Measurements from ENCODE around the gene FAM170B.
A peak's percentile ranks its signal among the peaks of the same experiment; 100 is the strongest.

FAM170B gene

GRCh38 chr10:49089152-49089551, 44.7 kb downstream of the FAM170B start:
- ATAC-seq, result no peak
- no peak for TF ChIP-seq GLIS3 (CRISPR knock-in tag; IDR thresholded peaks at IDR 0.05)
- TF ChIP-seq RARB (CRISPR knock-in tag; IDR thresholded peaks at IDR 0.05), result no peak
- no peak for TF ChIP-seq SNAI2 (CRISPR knock-in tag; IDR thresholded peaks at IDR 0.05)
- no peak for TF ChIP-seq CREB5 (CRISPR knock-in tag; IDR thresholded peaks at IDR 0.05; ENCODE audit: low read depth)
- TF ChIP-seq CSDC2 (CRISPR knock-in tag; IDR thresholded peaks at IDR 0.05), result no peak
- TF ChIP-seq CSRNP3 (CRISPR knock-in tag; IDR thresholded peaks at IDR 0.05), result no peak
- no peak for TF ChIP-seq POU6F1 (CRISPR knock-in tag; IDR thresholded peaks at IDR 0.05; ENCODE audit: borderline replicate concordance, low read depth)
- TF ChIP-seq ARNTL (CRISPR knock-in tag; IDR thresholded peaks at IDR 0.05; ENCODE audit: borderline replicate concordance, low read depth), result no peak
- no peak for TF ChIP-seq ZC3H10 (CRISPR knock-in tag; IDR thresholded peaks at IDR 0.05)
- no peak for TF ChIP-seq ISL1 (CRISPR knock-in tag; IDR thresholded peaks at IDR 0.05)
- TF ChIP-seq PPARA (CRISPR knock-in tag; IDR thresholded peaks at IDR 0.05; ENCODE audit: borderline replicate concordance), result no peak
- TF ChIP-seq TCF4 (CRISPR knock-in tag; IDR thresholded peaks at IDR 0.05; ENCODE audit: borderline replicate concordance), result no peak
- TF ChIP-seq ZNF8 (CRISPR knock-in tag; IDR thresholded peaks at IDR 0.05), result no peak
- no peak for TF ChIP-seq ZNF70 (CRISPR knock-in tag; IDR thresholded peaks at IDR 0.05)
- TF ChIP-seq TOX (CRISPR knock-in tag; IDR thresholded peaks at IDR 0.05; ENCODE audit: borderline replicate concordance), result no peak
- TF ChIP-seq TSHZ2 (CRISPR knock-in tag; IDR thresholded peaks at IDR 0.05), result no peak
- TF ChIP-seq ZFP30 (CRISPR knock-in tag; IDR thresholded peaks at IDR 0.05), result no peak
- TF ChIP-seq OSR1 (CRISPR knock-in tag; IDR thresholded peaks at IDR 0.05), result no peak

GRCh38 chr10:49086889-49087288, 46.9 kb downstream of the FAM170B start:
- no peak for TF ChIP-seq POU6F1 (CRISPR knock-in tag; IDR thresholded peaks at IDR 0.05; ENCODE audit: borderline replicate concordance, low read depth)
- no peak for TF ChIP-seq ZC3H10 (CRISPR knock-in tag; IDR thresholded peaks at IDR 0.05)
- TF ChIP-seq GLIS3 (CRISPR knock-in tag; IDR thresholded peaks at IDR 0.05), result no peak
- TF ChIP-seq ZFP30 (CRISPR knock-in tag; IDR thresholded peaks at IDR 0.05), result peak; percentile 94
- no peak for TF ChIP-seq ZFP3 (CRISPR knock-in tag; IDR thresholded peaks at IDR 0.05)
- no peak for TF ChIP-seq ARNTL (CRISPR knock-in tag; IDR thresholded peaks at IDR 0.05; ENCODE audit: borderline replicate concordance, low read depth)

GRCh38 chr10:49083261-49083660, 50.6 kb downstream of the FAM170B start:
- no peak for ATAC-seq
- TF ChIP-seq ISL1 (CRISPR knock-in tag; IDR thresholded peaks at IDR 0.05) (no peak), RARB (CRISPR knock-in tag; IDR thresholded peaks at IDR 0.05) (no peak), ZNF565 (CRISPR knock-in tag; conservative IDR thresholded peaks at IDR 0.05; ENCODE audit: low read depth) (no peak), SNAI2 (CRISPR knock-in tag; IDR thresholded peaks at IDR 0.05) (no peak), POU6F1 (CRISPR knock-in tag; IDR thresholded peaks at IDR 0.05; ENCODE audit: borderline replicate concordance, low read depth) (no peak), ZNF8 (CRISPR knock-in tag; IDR thresholded peaks at IDR 0.05) (no peak), TCF4 (CRISPR knock-in tag; IDR thresholded peaks at IDR 0.05; ENCODE audit: borderline replicate concordance) (no peak), ZFP30 (CRISPR knock-in tag; IDR thresholded peaks at IDR 0.05) (no peak), OSR1 (CRISPR knock-in tag; IDR thresholded peaks at IDR 0.05) (no peak), TOX (CRISPR knock-in tag; IDR thresholded peaks at IDR 0.05; ENCODE audit: borderline replicate concordance) (no peak), PATZ1 (CRISPR knock-in tag; IDR thresholded peaks at IDR 0.05; ENCODE audit: borderline replicate concordance) (no peak), ESRRG (CRISPR knock-in tag; IDR thresholded peaks at IDR 0.05) (no peak), CSDC2 (CRISPR knock-in tag; IDR thresholded peaks at IDR 0.05) (no peak), PPARA (CRISPR knock-in tag; IDR thresholded peaks at IDR 0.05; ENCODE audit: borderline replicate concordance) (no peak), BACH2 (CRISPR knock-in tag; IDR thresholded peaks at IDR 0.05; ENCODE audit: borderline replicate concordance) (no peak), CREB5 (CRISPR knock-in tag; IDR thresholded peaks at IDR 0.05; ENCODE audit: low read depth) (no peak)

More at GRCh38 chr10:49086889-49087288, 46.9 kb downstream of the FAM170B start:
- ATAC-seq, result no peak

Measured in SK-N-SH treated with all-trans-retinoic acid at 6 μM for 48 hours (cell line).